Hepatocyte (in vitro differentiated cells): Measurements from ENCODE around the gene PAQR7. TPM values are rescaled to one million over a fixed set of nuclear protein-coding genes. Genes with fewer than 3 reads are reported as not detected.

Source experiments
- DNase-seq: peaks from one replicate; pipeline ENCODE4 v3.0.0-alpha.2; 2016; ENCODE audit warnings: low spot score
- H2AFZ ChIP-seq: fragments of 200-600 bp; sonication (generic); 2 replicates; pipeline ENCODE4 v1.6.0; 2016; ENCODE audit warnings: antibody characterized with exemption, mild to moderate bottlenecking
- H3K27ac ChIP-seq: fragments of 200-600 bp; sonication (generic); 2 replicates; pipeline ENCODE4 v1.5.1; 2016; ENCODE audit warnings: mild to moderate bottlenecking
- H3K27me3 ChIP-seq: fragments of 200-600 bp; sonication (generic); 2 replicates; pipeline ENCODE4 v1.6.1; 2016
- H3K36me3 ChIP-seq: fragments of 200-600 bp; sonication (generic); replicated peaks from 2 replicates; pipeline ENCODE4 v1.5.1; 2016; ENCODE audit warnings: low read depth; ENCODE audit not compliant: insufficient read depth
- H3K4me1 ChIP-seq: fragments of 200-600 bp; sonication (generic); 2 replicates; pipeline ENCODE4 v1.5.1; 2016; ENCODE audit warnings: mild to moderate bottlenecking, moderate library complexity; ENCODE audit not compliant: insufficient read depth
- H3K4me2 ChIP-seq: fragments of 200-600 bp; sonication (generic); 2 replicates; pipeline ENCODE4 v1.6.0; 2016
- H3K4me3 ChIP-seq: fragments of 200-600 bp; sonication (generic); 2 replicates; pipeline ENCODE4 v1.5.1; 2016; ENCODE audit warnings: mild to moderate bottlenecking
- H3K79me2 ChIP-seq: fragments of 200-600 bp; sonication (generic); 2 replicates; pipeline ENCODE4 v1.6.0; 2017; ENCODE audit warnings: mild to moderate bottlenecking
- H3K9me2 ChIP-seq: fragments of 200-600 bp; sonication (generic); replicated peaks from 2 replicates; pipeline ENCODE4 v1.6.0; 2017; ENCODE audit warnings: mild to moderate bottlenecking; ENCODE audit not compliant: insufficient read depth
- H3K9me3 ChIP-seq: fragments of 200-600 bp; sonication (generic); 2 replicates; pipeline ENCODE4 v1.5.1; 2016; ENCODE audit warnings: low read depth, mild to moderate bottlenecking
- H4K20me1 ChIP-seq: fragments of 200-600 bp; sonication (generic); 2 replicates; pipeline ENCODE4 v1.6.0; 2016; ENCODE audit warnings: mild to moderate bottlenecking; ENCODE audit not compliant: insufficient read depth, poor library complexity, severe bottlenecking
- EZH2 ChIP-seq: fragments of 200-600 bp; sonication (generic); IDR thresholded peaks from 2 replicates; pipeline ENCODE4 v1.6.1; 2016; ENCODE audit warnings: antibody characterized with exemption, mild to moderate bottlenecking, borderline replicate concordance
- EZH2phosphoT487 ChIP-seq: fragments of 200-600 bp; sonication (generic); IDR thresholded peaks from one replicate; pipeline ENCODE4 v1.6.1; 2018; ENCODE audit warnings: antibody characterized with exemption, mild to moderate bottlenecking, low read depth, moderate library complexity; ENCODE audit not compliant: unreplicated experiment, severe bottlenecking
- WGBS: methylation state at CpG from one replicate; pipeline ENCODE4 v1.1.6; 2016; ENCODE audit warnings: low lambda C conversion rate; ENCODE audit errors: missing lambda C conversion rate; 5-methylcytosine and 5-hydroxymethylcytosine counted together
- polyA plus RNA-seq: library from polyadenylated mRNA; unstranded; fragments of >200 nt; fragmentation: Nextera tagmentation; extraction: Ambion mirVana; gene quantifications from 2 replicates; pipeline ENCODE4 v1.2.1, GENCODE V29; 2016
- total RNA-seq: library from RNA; depleted of rRNA; stranded (reverse); fragments of >200 nt; gene quantifications from 2 replicates; pipeline ENCODE4 v1.2.3, GENCODE V29; 2014
- TF ChIP-seq, protein P1 (sequence below): fragments of 200-600 bp; sonication (generic); IDR thresholded peaks from 2 replicates; pipeline ENCODE4 v1.5.1; 2016; ENCODE audit warnings: antibody characterized with exemption, mild to moderate bottlenecking; ENCODE audit not compliant: poor library complexity

Gene PAQR7
- total and polyA plus RNA-seq, 2 experiments from 2014 or later, result 4.8 to 27.0 TPM

DNA sequence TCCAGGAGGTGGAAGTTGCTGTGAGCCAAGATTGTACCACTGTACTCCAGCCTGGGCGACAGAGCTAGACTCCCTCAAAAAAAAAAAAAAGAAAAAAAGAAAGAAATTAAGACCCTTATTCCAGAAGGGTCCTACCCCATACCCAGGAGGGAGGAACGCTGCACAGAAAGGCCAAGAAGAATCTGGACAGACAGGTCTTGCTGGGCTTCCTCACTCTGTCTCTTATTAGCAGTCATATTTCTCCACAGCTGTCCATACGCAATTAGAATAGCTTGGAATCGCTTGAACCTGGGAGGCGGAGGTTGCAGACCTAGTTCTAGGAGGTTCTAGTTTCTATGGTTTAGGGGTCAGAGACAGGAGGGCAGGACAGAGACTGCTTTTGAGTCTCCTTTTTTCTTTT, 3.2 kb upstream of the PAQR7 start:
- Histone ChIP-seq H3K27me3 (no peaks in the 10 kb centered on the region), H2AFZ (no peak overlapping the region), H3K27ac (peak overlapping the region; percentile 52), H3K36me3 (no peaks in the 10 kb centered on the region), H3K9me2 (no peaks in the 10 kb centered on the region), H4K20me1 (no peaks in the 10 kb centered on the region), H3K9me3 (no peaks in the 10 kb centered on the region), H3K4me1 (peaks cover 41% of the 10 kb centered on the region), H3K4me2 (no peak overlapping the region), H3K79me2 (peaks cover 12% of the 10 kb centered on the region), H3K4me3 (no peak overlapping the region)
- no peak for DNase-seq
- TF ChIP-seq EZH2phosphoT487 (no peak), EZH2 (no peak)
- TF ChIP-seq, protein P1, sequence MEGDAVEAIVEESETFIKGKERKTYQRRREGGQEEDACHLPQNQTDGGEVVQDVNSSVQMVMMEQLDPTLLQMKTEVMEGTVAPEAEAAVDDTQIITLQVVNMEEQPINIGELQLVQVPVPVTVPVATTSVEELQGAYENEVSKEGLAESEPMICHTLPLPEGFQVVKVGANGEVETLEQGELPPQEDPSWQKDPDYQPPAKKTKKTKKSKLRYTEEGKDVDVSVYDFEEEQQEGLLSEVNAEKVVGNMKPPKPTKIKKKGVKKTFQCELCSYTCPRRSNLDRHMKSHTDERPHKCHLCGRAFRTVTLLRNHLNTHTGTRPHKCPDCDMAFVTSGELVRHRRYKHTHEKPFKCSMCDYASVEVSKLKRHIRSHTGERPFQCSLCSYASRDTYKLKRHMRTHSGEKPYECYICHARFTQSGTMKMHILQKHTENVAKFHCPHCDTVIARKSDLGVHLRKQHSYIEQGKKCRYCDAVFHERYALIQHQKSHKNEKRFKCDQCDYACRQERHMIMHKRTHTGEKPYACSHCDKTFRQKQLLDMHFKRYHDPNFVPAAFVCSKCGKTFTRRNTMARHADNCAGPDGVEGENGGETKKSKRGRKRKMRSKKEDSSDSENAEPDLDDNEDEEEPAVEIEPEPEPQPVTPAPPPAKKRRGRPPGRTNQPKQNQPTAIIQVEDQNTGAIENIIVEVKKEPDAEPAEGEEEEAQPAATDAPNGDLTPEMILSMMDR, result no peak
- 74% methylated on average over 5 of the region's 5 CpGs for WGBS

DNA sequence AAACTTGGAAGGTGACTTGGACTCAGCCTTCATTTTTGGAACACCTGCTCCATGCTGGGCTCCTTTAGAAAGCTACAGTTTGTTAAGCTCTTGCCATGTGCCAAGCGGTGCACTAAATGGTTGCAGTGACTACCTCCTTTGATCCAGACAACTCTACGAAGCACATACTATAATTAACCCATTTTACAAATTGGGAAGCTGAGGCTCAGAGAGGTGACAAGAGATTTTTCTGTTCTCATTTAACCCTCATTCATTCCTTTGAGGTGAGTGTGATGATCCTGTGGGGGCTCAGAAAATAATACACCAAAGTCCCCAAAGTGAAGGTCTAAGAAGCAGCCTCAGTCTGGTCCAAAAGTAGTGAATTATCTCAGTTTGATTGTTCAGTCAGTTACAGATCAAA, 1.6 kb upstream of the PAQR7 start:
- H3K27me3 ChIP-seq, result no peaks in the 10 kb centered on the region
- no peak overlapping the region for H3K4me3 ChIP-seq
- no peaks in the 10 kb centered on the region for H3K9me3 ChIP-seq
- no peak overlapping the region for H2AFZ ChIP-seq
- H4K20me1 ChIP-seq, result no peaks in the 10 kb centered on the region
- no peak for DNase-seq
- H3K27ac ChIP-seq, result no peak overlapping the region
- H3K36me3 ChIP-seq, result no peaks in the 10 kb centered on the region
- peaks cover 28% of the 10 kb centered on the region for H3K79me2 ChIP-seq
- no peak overlapping the region for H3K4me2 ChIP-seq
- H3K4me1 ChIP-seq, result peaks cover 51% of the 10 kb centered on the region
- no peaks in the 10 kb centered on the region for H3K9me2 ChIP-seq
- 92% methylated on average over 2 of the region's 2 CpGs for WGBS
- TF ChIP-seq, protein P1, result no peak
- TF ChIP-seq EZH2phosphoT487 (no peak), EZH2 (no peak)

DNA sequence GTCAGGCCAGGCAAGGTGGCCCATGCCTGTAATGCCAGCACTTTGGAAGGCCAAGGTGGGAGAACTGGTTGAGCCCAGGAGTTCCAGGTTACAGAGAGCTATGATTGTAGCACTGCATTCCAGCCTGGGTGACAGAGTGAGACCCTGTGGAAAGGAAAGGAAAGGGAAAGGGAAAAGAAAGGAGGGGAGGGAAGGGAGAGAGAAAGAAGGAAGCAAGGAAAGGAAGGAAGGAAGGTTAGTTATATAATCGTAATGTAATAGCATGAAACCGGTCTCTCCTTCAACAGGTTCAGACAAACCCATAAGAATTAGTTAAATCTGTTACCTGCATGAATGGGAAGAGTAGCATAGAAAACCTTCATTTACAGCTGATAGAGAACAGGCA, 1.2 kb upstream of the PAQR7 start:
- Histone ChIP-seq H3K9me2 (no peaks in the 10 kb centered on the region), H3K27me3 (no peaks in the 10 kb centered on the region), H3K4me2 (no peak overlapping the region), H4K20me1 (no peaks in the 10 kb centered on the region), H3K79me2 (peaks cover 32% of the 10 kb centered on the region), H2AFZ (no peak overlapping the region), H3K36me3 (no peaks in the 10 kb centered on the region), H3K4me3 (no peak overlapping the region), H3K4me1 (peaks cover 52% of the 10 kb centered on the region), H3K9me3 (no peaks in the 10 kb centered on the region), H3K27ac (peak overlapping the region; percentile 95)
- 85% methylated on average over 2 of the region's 2 CpGs for WGBS
- no peak for DNase-seq
- TF ChIP-seq, protein P1, result no peak
- TF ChIP-seq EZH2 (no peak), EZH2phosphoT487 (no peak)
